ENCODE data around the gene SAPCD2.
A peak's percentile ranks its signal among the peaks of the same experiment; 100 is the strongest.
"Not testable (repeated sequence)": the region's sequence is repeated elsewhere in the genome, so short reads cannot be mapped to it uniquely, and the experiment has no call there.

The SAPCD2 gene, protein sequence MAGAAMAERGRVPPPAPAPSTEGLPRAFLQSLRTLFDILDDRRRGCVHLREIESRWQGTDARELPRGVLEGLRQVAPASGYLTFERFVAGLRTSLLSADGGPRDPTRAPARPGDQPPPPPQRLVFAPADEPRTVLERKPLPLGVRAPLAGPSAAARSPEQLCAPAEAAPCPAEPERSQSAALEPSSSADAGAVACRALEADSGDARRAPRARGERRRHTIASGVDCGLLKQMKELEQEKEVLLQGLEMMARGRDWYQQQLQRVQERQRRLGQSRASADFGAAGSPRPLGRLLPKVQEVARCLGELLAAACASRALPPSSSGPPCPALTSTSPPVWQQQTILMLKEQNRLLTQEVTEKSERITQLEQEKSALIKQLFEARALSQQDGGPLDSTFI

DNA sequence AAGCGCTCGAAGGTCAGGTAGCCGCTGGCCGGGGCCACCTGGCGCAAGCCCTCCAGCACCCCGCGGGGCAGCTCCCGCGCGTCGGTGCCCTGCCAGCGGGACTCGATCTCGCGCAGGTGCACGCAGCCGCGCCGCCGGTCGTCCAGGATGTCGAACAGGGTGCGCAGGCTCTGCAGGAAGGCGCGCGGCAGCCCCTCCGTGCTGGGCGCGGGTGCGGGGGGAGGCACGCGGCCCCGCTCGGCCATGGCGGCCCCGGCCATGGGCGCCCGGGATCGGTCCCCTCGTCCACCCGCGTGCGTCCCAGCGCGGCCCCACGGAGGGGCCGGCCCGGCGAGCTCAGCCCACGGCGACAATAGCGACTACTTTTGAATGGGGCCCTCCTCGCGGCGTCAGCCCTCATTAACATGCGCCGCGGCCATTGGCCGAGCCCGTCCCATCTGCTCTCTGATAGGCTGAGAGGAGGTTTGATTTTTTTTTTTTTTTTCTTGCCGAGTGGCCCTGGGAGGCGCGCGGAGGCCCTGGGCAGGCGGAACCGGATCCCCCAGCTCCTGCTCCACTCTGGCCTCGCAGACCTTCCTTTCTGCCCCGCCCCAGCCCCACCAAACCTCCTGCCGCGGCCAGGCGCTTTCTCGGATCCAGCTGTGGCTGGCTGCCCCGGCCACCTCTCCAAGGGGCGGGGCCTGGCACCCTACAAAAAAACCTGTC lies at the start of gene SAPCD2:
SAPCD2 (minus strand) TSS at position 357 of the 705 bp plus-strand sequence; CDS start at position 260, 97 bp downstream.
- DNase-seq (ENCODE audit: low read depth): peak; percentile 90
- TF ChIP-seq CTCF (IDR thresholded peaks at IDR 0.05; ENCODE audit: insufficient read depth, low read depth, low read length, missing control alignments): no peak
- peak within 1 kb of the TSS; percentile 40 for H3K4me3 ChIP-seq (ENCODE audit: low read length)

- H3K4me3 ChIP-seq (ENCODE audit: low read length); DNase-seq (ENCODE audit: low read depth): not testable (repeated sequence)
These were observed 47.8 kb upstream of the SAPCD2 start for GRCh38 chr9:137118092-137118603.

- no peak for TF ChIP-seq CTCF (IDR thresholded peaks at IDR 0.05; ENCODE audit: insufficient read depth, low read depth, low read length, missing control alignments)
- no peak overlapping the region for H3K4me3 ChIP-seq (ENCODE audit: low read length)
- DNase-seq (ENCODE audit: low read depth): no peak
These were observed 46.9 kb upstream of the SAPCD2 start for GRCh38 chr9:137117269-137117731.

GRCh38 chr9:137116728-137117127 lies 46.4 kb upstream of the SAPCD2 start:
- no peak overlapping the region for H3K4me3 ChIP-seq (ENCODE audit: low read length)
- no peak for DNase-seq (ENCODE audit: low read depth)
- TF ChIP-seq CTCF (IDR thresholded peaks at IDR 0.05; ENCODE audit: insufficient read depth, low read depth, low read length, missing control alignments): no peak

- H3K4me3 ChIP-seq (ENCODE audit: low read length): no peak overlapping the region
- no peak for TF ChIP-seq CTCF (IDR thresholded peaks at IDR 0.05; ENCODE audit: insufficient read depth, low read depth, low read length, missing control alignments)
- DNase-seq (ENCODE audit: low read depth): no peak
These were observed 45.7 kb upstream of the SAPCD2 start for GRCh38 chr9:137116027-137116507.

GRCh38 chr9:137115394-137116026 lies 45.2 kb upstream of the SAPCD2 start:
- no peak overlapping the region for H3K4me3 ChIP-seq (ENCODE audit: low read length)
- no peak for DNase-seq (ENCODE audit: low read depth)
- no peak for TF ChIP-seq CTCF (IDR thresholded peaks at IDR 0.05; ENCODE audit: insufficient read depth, low read depth, low read length, missing control alignments)

Measured in epithelial cell of esophagus (primary cell).